GM19463 (cell line): ENCODE measurements around the gene BCL11A.
"Not testable (repeated sequence)": the region's sequence is repeated elsewhere in the genome, so short reads cannot be mapped to it uniquely, and the experiment has no call there.

ENCODE experiments used
- ATAC-seq: cut with Tn5 transposase; IDR thresholded peaks from one replicate; pipeline ENCODE4 v1.9.1; 2021; ENCODE audit warnings: mild to moderate bottlenecking, moderate library complexity; ENCODE audit not compliant: unreplicated experiment

The BCL11A gene

GRCh38 chr2:60440079-60440766, 113.2 kb downstream of the BCL11A start:
- ATAC-seq = no peak

GRCh38 chr2:60439219-60439974, 114.1 kb downstream of the BCL11A start:
- ATAC-seq = peak; percentile 98

GRCh38 chr2:60438653-60439052, 114.8 kb downstream of the BCL11A start:
- no peak for ATAC-seq

- no peak for ATAC-seq
Measured at GRCh38 chr2:60438131-60438530, 115.3 kb downstream of the BCL11A start.

GRCh38 chr2:60437080-60437696, 116.3 kb downstream of the BCL11A start:
- ATAC-seq = no peak

GRCh38 chr2:60433018-60433596, 120.3 kb downstream of the BCL11A start:
- ATAC-seq = no peak

- ATAC-seq = no peak
Measured at GRCh38 chr2:60432035-60432601, 121.3 kb downstream of the BCL11A start.

- no peak for ATAC-seq
Measured at GRCh38 chr2:60429681-60430080, 123.8 kb downstream of the BCL11A start.

- no peak for ATAC-seq
Measured at GRCh38 chr2:60426880-60427279, 126.6 kb downstream of the BCL11A start.

GRCh38 chr2:60426341-60426740, 127.1 kb downstream of the BCL11A start:
- no peak for ATAC-seq

GRCh38 chr2:60424233-60424632, 129.2 kb downstream of the BCL11A start:
- ATAC-seq = no peak

- ATAC-seq = no peak
Measured at GRCh38 chr2:60423505-60423904, 129.9 kb downstream of the BCL11A start.

GRCh38 chr2:60422826-60423483, 130.5 kb downstream of the BCL11A start:
- ATAC-seq = no peak

- ATAC-seq = not testable (repeated sequence)
Measured at GRCh38 chr2:60417210-60417609, 136.2 kb downstream of the BCL11A start.

GRCh38 chr2:60416221-60417008, 137.0 kb downstream of the BCL11A start:
- ATAC-seq = no peak

- ATAC-seq = no peak
Measured at GRCh38 chr2:60415814-60416213, 137.6 kb downstream of the BCL11A start.

- ATAC-seq = no peak
Measured at GRCh38 chr2:60414495-60415138, 138.8 kb downstream of the BCL11A start.

GRCh38 chr2:60413814-60414168, 139.7 kb downstream of the BCL11A start:
- peak; percentile 80 for ATAC-seq

GRCh38 chr2:60413069-60413813, 140.2 kb downstream of the BCL11A start:
- peak; percentile 32 for ATAC-seq
